Parathyroid adenoma (tissue), 2 donors: ENCODE results near the gene KRTAP10-4.

Experiments
- H2AFZ ChIP-seq: fragments of 300-600 bp; sonication (generic); one replicate; pipeline ENCODE4 v1.7.0; 2017; ENCODE audit warnings: antibody characterized with exemption, mild to moderate bottlenecking
- H3K27ac ChIP-seq: fragments of 300-600 bp; sonication (generic); one replicate; pipeline ENCODE4 v1.7.0; 2017
- H3K27me3 ChIP-seq: fragments of 300-600 bp; sonication (generic); one replicate; pipeline ENCODE4 v1.7.0; 2017; ENCODE audit warnings: low read length; ENCODE audit not compliant: control insufficient read depth, insufficient read depth
- H3K36me3 ChIP-seq: fragments of 300-600 bp; sonication (generic); one replicate; pipeline ENCODE4 v1.7.0; 2017; ENCODE audit warnings: low read length; ENCODE audit not compliant: control insufficient read depth, insufficient read depth
- H3K4me1 ChIP-seq: fragments of 300-600 bp; sonication (generic); one replicate; pipeline ENCODE4 v1.7.0; 2017; ENCODE audit warnings: control low read depth
- H3K4me2 ChIP-seq: fragments of 300-600 bp; sonication (generic); one replicate; pipeline ENCODE4 v1.7.0; 2017; ENCODE audit warnings: low read length
- H3K4me3 ChIP-seq: fragments of 300-600 bp; sonication (generic); one replicate; pipeline ENCODE4 v1.7.0; 2017; ENCODE audit warnings: low read depth, low read length
- H3K79me2 ChIP-seq: fragments of 300-600 bp; sonication (generic); one replicate; pipeline ENCODE4 v1.7.0; 2017; ENCODE audit warnings: control low read depth
- H3K9ac ChIP-seq: fragments of 300-600 bp; sonication (generic); one replicate; pipeline ENCODE4 v1.7.0; 2017; ENCODE audit warnings: mild to moderate bottlenecking
- H3K9me3 ChIP-seq: fragments of 300-600 bp; sonication (generic); one replicate; pipeline ENCODE4 v1.7.0; 2017; ENCODE audit warnings: low read length; ENCODE audit not compliant: control insufficient read depth
- TF ChIP-seq, protein P1 (sequence below): fragments of 300-600 bp; sonication (generic); IDR thresholded peaks from one replicate; pipeline ENCODE4 v1.7.0; 2017; ENCODE audit warnings: antibody characterized with exemption, mild to moderate bottlenecking
- donor health status: primary hyperparathyroidism.

Gene KRTAP10-4

DNA sequence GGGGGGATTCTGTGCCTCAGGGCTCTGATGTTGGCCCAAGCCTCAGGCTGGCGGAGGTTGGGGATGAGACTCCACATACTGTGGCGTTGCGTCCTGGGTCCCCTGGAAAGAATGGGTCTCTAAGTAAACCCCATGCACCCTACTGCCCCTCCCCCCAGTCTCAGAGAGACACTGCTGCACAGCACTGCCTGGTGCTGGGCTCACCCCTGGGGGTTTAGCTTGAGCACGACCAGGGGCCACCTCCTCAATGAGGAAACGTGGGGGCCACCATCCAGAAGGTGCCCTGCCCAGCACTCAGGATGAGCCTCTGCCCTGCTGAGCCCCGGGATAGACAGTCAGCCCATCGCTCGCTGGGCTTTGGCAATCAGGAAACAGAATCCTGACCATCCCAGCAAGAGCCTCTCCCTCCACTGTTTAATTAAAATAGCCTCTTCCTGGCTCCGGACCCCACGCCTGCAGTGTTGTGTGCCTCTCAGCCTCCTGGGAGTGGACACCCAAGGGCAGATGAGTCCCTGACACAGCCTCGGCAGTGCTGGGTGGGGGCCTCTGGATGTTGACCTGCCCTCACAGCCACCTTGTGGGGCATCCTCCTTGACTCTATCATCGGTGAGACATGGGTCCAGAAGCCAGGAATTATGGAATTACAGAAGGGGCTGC is 3.5 kb upstream of the KRTAP10-4 start:
- Histone ChIP-seq H2AFZ (no peak overlapping the region), H3K9me3 (no peaks in the 10 kb centered on the region), H3K36me3 (no peaks in the 10 kb centered on the region), H3K4me1 (no peaks in the 10 kb centered on the region), H3K79me2 (no peaks in the 10 kb centered on the region), H3K9ac (no peak overlapping the region), H3K27ac (no peak overlapping the region), H3K4me3 (no peak overlapping the region), H3K4me2 (no peak overlapping the region), H3K27me3 (no peaks in the 10 kb centered on the region)
- TF ChIP-seq, protein P1, sequence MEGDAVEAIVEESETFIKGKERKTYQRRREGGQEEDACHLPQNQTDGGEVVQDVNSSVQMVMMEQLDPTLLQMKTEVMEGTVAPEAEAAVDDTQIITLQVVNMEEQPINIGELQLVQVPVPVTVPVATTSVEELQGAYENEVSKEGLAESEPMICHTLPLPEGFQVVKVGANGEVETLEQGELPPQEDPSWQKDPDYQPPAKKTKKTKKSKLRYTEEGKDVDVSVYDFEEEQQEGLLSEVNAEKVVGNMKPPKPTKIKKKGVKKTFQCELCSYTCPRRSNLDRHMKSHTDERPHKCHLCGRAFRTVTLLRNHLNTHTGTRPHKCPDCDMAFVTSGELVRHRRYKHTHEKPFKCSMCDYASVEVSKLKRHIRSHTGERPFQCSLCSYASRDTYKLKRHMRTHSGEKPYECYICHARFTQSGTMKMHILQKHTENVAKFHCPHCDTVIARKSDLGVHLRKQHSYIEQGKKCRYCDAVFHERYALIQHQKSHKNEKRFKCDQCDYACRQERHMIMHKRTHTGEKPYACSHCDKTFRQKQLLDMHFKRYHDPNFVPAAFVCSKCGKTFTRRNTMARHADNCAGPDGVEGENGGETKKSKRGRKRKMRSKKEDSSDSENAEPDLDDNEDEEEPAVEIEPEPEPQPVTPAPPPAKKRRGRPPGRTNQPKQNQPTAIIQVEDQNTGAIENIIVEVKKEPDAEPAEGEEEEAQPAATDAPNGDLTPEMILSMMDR, result no peak

DNA sequence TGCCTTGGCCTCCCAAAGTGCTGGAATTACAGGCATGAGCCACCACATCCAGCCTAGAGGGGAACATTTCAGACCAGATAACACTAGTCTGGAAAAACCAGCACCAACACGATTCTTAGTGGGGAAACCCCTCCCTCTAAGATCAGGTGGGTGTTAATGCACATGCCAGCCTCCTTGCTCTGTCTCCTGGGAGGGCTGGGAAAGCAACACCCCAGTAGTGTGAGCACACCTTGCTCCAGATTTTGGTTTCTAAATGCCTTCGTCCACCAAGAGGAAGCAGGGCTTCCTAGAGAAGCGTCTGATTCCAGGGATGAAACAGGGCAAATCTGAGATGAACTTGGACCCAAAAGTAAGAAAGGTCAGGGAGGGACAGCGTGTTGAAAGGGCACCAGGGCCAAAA is 2.2 kb upstream of the KRTAP10-4 start:
- no peak overlapping the region for H3K4me3 ChIP-seq
- no peaks in the 10 kb centered on the region for H3K4me1 ChIP-seq
- H3K27me3 ChIP-seq, result no peaks in the 10 kb centered on the region
- no peak overlapping the region for H3K9ac ChIP-seq
- TF ChIP-seq, protein P1, result no peak
- H3K9me3 ChIP-seq, result no peaks in the 10 kb centered on the region
- no peak overlapping the region for H3K27ac ChIP-seq
- H3K4me2 ChIP-seq, result no peak overlapping the region
- H3K79me2 ChIP-seq, result no peaks in the 10 kb centered on the region
- no peaks in the 10 kb centered on the region for H3K36me3 ChIP-seq
- H2AFZ ChIP-seq, result no peak overlapping the region

DNA sequence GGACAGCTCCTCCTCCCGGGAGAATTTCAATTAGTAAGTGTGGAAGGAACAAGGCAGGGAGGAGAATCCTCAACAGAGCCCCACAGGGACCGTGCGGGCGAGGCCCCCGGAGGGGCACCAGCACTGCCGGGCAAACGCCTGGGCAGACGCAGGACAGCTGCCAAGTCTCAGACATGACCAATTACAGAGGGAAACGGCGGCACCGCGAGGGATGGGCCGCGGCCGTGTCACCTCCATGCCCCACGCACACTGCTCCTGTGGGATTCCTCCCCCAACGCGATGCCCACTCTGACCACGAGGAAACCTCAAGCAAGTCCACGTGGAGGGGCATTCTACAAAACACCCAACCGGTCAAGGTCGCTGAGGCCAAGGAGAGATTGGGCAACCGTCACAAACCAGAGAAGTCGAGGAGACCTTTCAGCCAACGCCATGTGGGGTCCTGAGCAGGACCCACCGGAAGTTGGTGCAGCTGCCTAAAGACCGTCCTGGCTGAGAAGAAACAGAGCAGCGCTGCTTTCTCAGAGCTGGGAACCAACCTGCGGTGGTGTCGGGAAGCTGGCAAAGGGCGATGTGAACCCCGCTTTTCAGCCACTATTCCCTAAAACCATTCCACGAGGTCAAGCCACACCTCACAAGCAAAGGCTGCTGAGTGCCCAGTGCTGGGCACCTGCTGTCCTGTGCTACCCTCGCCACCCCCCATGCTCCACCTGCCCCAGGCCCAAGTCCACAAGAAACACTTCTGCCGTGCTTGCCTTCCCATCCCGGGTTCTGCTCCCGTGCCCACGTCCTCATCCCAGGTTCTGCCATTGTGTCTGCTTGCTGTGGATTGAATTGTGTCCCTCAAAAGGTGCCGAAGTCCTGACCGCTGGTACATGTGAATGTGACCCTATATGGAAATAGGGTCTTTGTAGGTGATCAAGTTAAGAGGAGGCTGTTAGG is 1.4 kb upstream of the KRTAP10-4 start:
- no peak overlapping the region for H3K27ac ChIP-seq
- H2AFZ ChIP-seq, result no peak overlapping the region
- H3K4me2 ChIP-seq, result no peak overlapping the region
- no peak overlapping the region for H3K4me3 ChIP-seq
- H3K9ac ChIP-seq, result no peak overlapping the region
- TF ChIP-seq, protein P1, result no peak
- no peaks in the 10 kb centered on the region for H3K27me3 ChIP-seq
- no peaks in the 10 kb centered on the region for H3K79me2 ChIP-seq
- no peaks in the 10 kb centered on the region for H3K4me1 ChIP-seq
- H3K36me3 ChIP-seq, result no peaks in the 10 kb centered on the region
- no peaks in the 10 kb centered on the region for H3K9me3 ChIP-seq

DNA sequence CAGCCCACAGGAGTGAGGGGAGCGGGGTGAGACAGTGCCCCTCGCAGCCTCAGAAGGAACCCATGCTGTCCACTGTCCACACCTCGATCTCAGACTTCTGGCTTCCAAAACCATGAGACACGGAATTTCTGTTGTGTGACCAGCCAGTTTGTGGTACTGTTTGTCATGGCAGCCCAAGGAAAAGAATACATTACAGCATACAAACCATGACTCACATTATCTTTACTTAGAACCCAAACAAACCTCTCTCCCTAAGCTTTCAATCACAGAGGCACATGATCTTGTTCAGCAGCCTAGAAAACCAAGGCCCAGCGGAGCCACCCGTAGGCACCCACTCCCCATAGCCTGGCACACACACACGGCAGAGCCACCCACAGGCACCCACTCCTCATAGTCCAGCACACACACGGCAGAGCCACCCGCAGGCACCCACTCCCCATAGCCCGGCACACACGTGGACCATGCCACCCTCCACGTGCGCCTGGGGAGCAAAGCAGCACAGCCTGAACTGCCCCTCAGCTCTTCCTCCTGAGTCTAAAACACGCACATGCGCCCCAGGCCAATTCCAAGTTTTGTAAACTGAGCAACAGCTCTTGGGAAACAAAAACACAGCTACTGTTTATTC is 458 bp upstream of the KRTAP10-4 start:
- Histone ChIP-seq H3K4me1 (no peaks in the 10 kb centered on the region), H3K4me3 (no peak overlapping the region), H3K27ac (no peak overlapping the region), H3K9me3 (no peaks in the 10 kb centered on the region), H3K79me2 (no peaks in the 10 kb centered on the region), H2AFZ (no peak overlapping the region), H3K4me2 (no peak overlapping the region), H3K27me3 (no peaks in the 10 kb centered on the region), H3K9ac (no peak overlapping the region), H3K36me3 (no peaks in the 10 kb centered on the region)
- TF ChIP-seq, protein P1, result no peak
